IMR-90 (cell line): ENCODE data around the gene DYRK1A. TPM values are rescaled to one million over a fixed set of nuclear protein-coding genes. Genes with fewer than 3 reads are reported as not detected.

Source experiments
- ATAC-seq: fragments of 200-7000 bp; cut with Tn5 transposase; 2 replicates; pipeline ENCODE4 v1.9.1; 2020; ENCODE audit warnings: low read depth, mild to moderate bottlenecking, moderate library complexity
- BruUV-seq: library from RNA; stranded (reverse); fragments of 400-500 nt; replicated peaks from 2 replicates; lab custom pipeline; 2021; lab: Mats Ljungman, UMichigan
- CTCF ChIA-PET: fragments of 300-600 bp; formaldehyde crosslinking; extraction: SDS; loops from one replicate; lab custom pipeline; 2021; ENCODE audit warnings: antibody characterized with exemption; lab: Yijun Ruan, JAX
- POLR2A ChIA-PET: fragments of 300-600 bp; sonication (Branson Sonifier 250); formaldehyde crosslinking; loops from one replicate; lab custom pipeline; 2022; ENCODE audit warnings: antibody characterized with exemption; ENCODE audit not compliant: unreplicated experiment; lab: Charles Lee
- DNase-seq: peaks from one replicate; pipeline ENCODE4 v3.0.0; 2013
- H2AFZ ChIP-seq: replicated peaks from 2 replicates; pipeline ENCODE3; 2013; ENCODE audit warnings: low read length, mild to moderate bottlenecking; ENCODE audit not compliant: poor library complexity
- H2AK5ac ChIP-seq: 2 replicates; pipeline ENCODE4 v1.6.1; 2013; ENCODE audit warnings: low read depth, low read length, inconsistent platforms
- H2AK9ac ChIP-seq: replicated peaks from 2 replicates; pipeline ENCODE3; 2013; ENCODE audit warnings: mild to moderate bottlenecking, low read depth, low read length, moderate library complexity; ENCODE audit not compliant: poor library complexity
- H2BK120ac ChIP-seq: 2 replicates; pipeline ENCODE4 v1.6.1; 2013; ENCODE audit warnings: low read depth, low read length, inconsistent platforms
- H2BK15ac ChIP-seq: 3 replicates; pipeline ENCODE4 v1.6.1; 2013; ENCODE audit warnings: low read depth, low read length, inconsistent platforms
- H2BK20ac ChIP-seq: 2 replicates; pipeline ENCODE4 v1.6.1; 2013; ENCODE audit warnings: low read depth, mild to moderate bottlenecking, inconsistent platforms, low read length, moderate library complexity
- H2BK5ac ChIP-seq: 2 replicates; pipeline ENCODE4 v1.6.1; 2013; ENCODE audit warnings: mild to moderate bottlenecking, low read depth, low read length, inconsistent platforms; ENCODE audit not compliant: poor library complexity, severe bottlenecking
- H3K14ac ChIP-seq: replicated peaks from 2 replicates; pipeline ENCODE4 v1.6.1; 2013; ENCODE audit warnings: low read depth, low read length, inconsistent platforms
- H3K18ac ChIP-seq: 2 replicates; pipeline ENCODE4 v1.6.1; 2013; ENCODE audit warnings: low read depth, low read length, control low read depth
- H3K23ac ChIP-seq: 2 replicates; pipeline ENCODE4 v1.6.1; 2013; ENCODE audit warnings: low read depth, low read length, inconsistent platforms
- H3K27ac ChIP-seq: 2 replicates; pipeline ENCODE4 v1.5.1; 2013; ENCODE audit warnings: mild to moderate bottlenecking, control low read depth, low read length; ENCODE audit not compliant: insufficient read depth
- H3K27me3 ChIP-seq: 2 replicates; pipeline ENCODE4 v1.6.1; 2013; ENCODE audit warnings: low read length; ENCODE audit not compliant: control insufficient read depth, insufficient read depth
- H3K36me3 ChIP-seq: 2 replicates; pipeline ENCODE4 v1.6.1; 2013; ENCODE audit warnings: low read length, mixed read lengths; ENCODE audit not compliant: control insufficient read depth, insufficient read depth
- H3K4ac ChIP-seq: 2 replicates; pipeline ENCODE4 v1.6.1; 2013; ENCODE audit warnings: low read depth, low read length, inconsistent platforms
- H3K4me1 ChIP-seq: 2 replicates; pipeline ENCODE4 v1.6.1; 2013; ENCODE audit warnings: low read length, mixed read lengths; ENCODE audit not compliant: control insufficient read depth, insufficient read depth
- H3K4me2 ChIP-seq: 2 replicates; pipeline ENCODE4 v1.6.1; 2013; ENCODE audit warnings: low read depth, mild to moderate bottlenecking, control low read depth, low read length, moderate library complexity
- H3K4me3 ChIP-seq: 2 replicates; pipeline ENCODE4 v1.5.1; 2013; ENCODE audit warnings: low read depth, mild to moderate bottlenecking, control low read depth, low read length, moderate library complexity; ENCODE audit not compliant: insufficient read depth
- H3K56ac ChIP-seq: 2 replicates; pipeline ENCODE4 v1.6.1; 2013; ENCODE audit warnings: low read length, inconsistent platforms; ENCODE audit not compliant: insufficient read depth; ENCODE audit errors: extremely low read depth
- H3K79me1 ChIP-seq, 2 experiments: 2 replicates each; pipeline ENCODE4 v1.6.1; 2013; ENCODE audit warnings: low read length in 2 of 2, inconsistent platforms in 1 of 2, low read depth in 1 of 2
- H3K9ac ChIP-seq: 2 replicates; pipeline ENCODE4 v1.6.1; 2013; ENCODE audit warnings: low read depth, low read length, control low read depth
- H3K9me1 ChIP-seq: 2 replicates; pipeline ENCODE4 v1.6.1; 2013; ENCODE audit warnings: low read length, inconsistent platforms; ENCODE audit not compliant: insufficient read depth
- H3K9me3 ChIP-seq: 2 replicates; pipeline ENCODE4 v1.6.1; 2013; ENCODE audit warnings: low read length; ENCODE audit not compliant: control insufficient read depth, insufficient read depth
- H4K20me1 ChIP-seq: 2 replicates; pipeline ENCODE4 v1.6.1; 2013; ENCODE audit warnings: low read length, inconsistent platforms; ENCODE audit not compliant: insufficient read depth
- H4K5ac ChIP-seq: 2 replicates; pipeline ENCODE4 v1.6.1; 2013; ENCODE audit warnings: mild to moderate bottlenecking, low read depth, low read length, control low read depth
- H4K8ac ChIP-seq, 2 experiments: 2 replicates each; pipeline ENCODE4 v1.6.1; 2013; ENCODE audit warnings: low read depth in 2 of 2, low read length in 2 of 2, control low read depth in 1 of 2, inconsistent platforms in 1 of 2
- H4K91ac ChIP-seq: 2 replicates; pipeline ENCODE4 v1.6.1; 2013; ENCODE audit warnings: low read depth, low read length, inconsistent platforms; ENCODE audit not compliant: insufficient read depth
- MAFK ChIP-seq: IDR thresholded peaks from 2 replicates; pipeline ENCODE4 v1.6.1; 2012; ENCODE audit warnings: low read depth, low read length, improper control_type of control experiment
- RAD21 ChIP-seq: IDR thresholded peaks from 2 replicates; pipeline ENCODE4 v1.6.1; 2012; ENCODE audit warnings: low read length, improper control_type of control experiment
- WGBS, 2 experiments: methylation state at CpG; one replicate each; pipeline versions ENCODE4 v1.1.5 to v1.1.7; 2013; ENCODE audit warnings: missing lambda C conversion rate in 2 of 2; ENCODE audit not compliant: insufficient read length in 1 of 2; ENCODE audit errors: extremely low coverage in 2 of 2; 5-methylcytosine and 5-hydroxymethylcytosine counted together
- dilution Hi-C: fragments of 300-500 bp; cut with HindIII; formaldehyde crosslinking; loops from one replicate; pipeline ENCODE4 v1.14.3; 2018; ENCODE audit warnings: low sequenced_read_pairs; ENCODE audit not compliant: unreplicated experiment
- in situ Hi-C: fragments of 300-500 bp; cut with MboI; formaldehyde crosslinking; loops from 3 replicates; pipeline ENCODE4 v1.14.3; 2019; ENCODE audit warnings: low sequenced_read_pairs, inconsistent platforms, mixed read lengths
- intact Hi-C: fragments of 100-400 bp; cut with micrococcal nuclease; formaldehyde crosslinking; loops from 2 replicates; pipeline ENCODE4 v1.10.0; 2022
- polyA plus RNA-seq, 3 experiments: library from polyadenylated mRNA; depleted of rRNA; stranded (reverse); fragments of >200 nt; gene quantifications; 2 replicates each; pipeline ENCODE4 v1.2.3, GENCODE V29; 2012; ENCODE audit warnings: low replicate concordance in 1 of 3
- total RNA-seq: library from RNA; depleted of rRNA; stranded (reverse); fragments of >200 nt; gene quantifications from 2 replicates; pipeline ENCODE4 v1.2.3, GENCODE V29; 2012

DYRK1A gene
- total and polyA plus RNA-seq, 2 of the 4 experiments (the other 2 are of a cell fraction): 18.6 to 50.5 TPM

GRCh38 chr21:37386151-37386550 lies 19.6 kb downstream of the DYRK1A start:
- Histone ChIP-seq H2BK120ac (no peak overlapping the region), H3K79me1 (peaks cover 15 to 74% of the 10 kb centered on the region in 2 experiments), H2AFZ (no peak overlapping the region), H3K18ac (no peak overlapping the region), H3K9me3 (peaks cover 4% of the 10 kb centered on the region; the same call in 1 of the 2 replicates), H4K8ac (no peak overlapping the region), H3K27me3 (no peaks in the 10 kb centered on the region), H2BK20ac (no peak overlapping the region), H3K4me1 (peaks cover 10% of the 10 kb centered on the region), H3K9ac (no peak overlapping the region), H3K4me2 (no peak overlapping the region), H2BK5ac (no peak overlapping the region), H3K4me3 (no peak overlapping the region), H3K56ac (no peak overlapping the region), H2AK9ac (no peak overlapping the region), H3K9me1 (peaks cover 23% of the 10 kb centered on the region), H3K14ac (no peak overlapping the region), H2BK15ac (no peak overlapping the region), H3K23ac (no peak overlapping the region), H4K20me1 (peaks cover 95% of the 10 kb centered on the region), H4K5ac (no peak overlapping the region), H3K4ac (no peak overlapping the region), H3K36me3 (no peaks in the 10 kb centered on the region; the same call in 1 of the 2 replicates), H2AK5ac (no peak overlapping the region), H4K91ac (no peak overlapping the region), H3K27ac (no peak overlapping the region)
- intact Hi-C loops: no loop called here
- 93% methylated on average over 5 of the region's 8 CpGs; no CpG with 5 or more reads in 1 of the 2 experiments for whole genome bisulfite sequencing, 2 experiments
- no peak for TF ChIP-seq MAFK
- no peak for TF ChIP-seq RAD21
- dilution Hi-C loops: no loop called here
- no peak for DNase-seq
- CTCF ChIA-PET: no interaction called here
- BruUV-seq: no TSS peak
- in situ Hi-C loops: no loop called here
- POLR2A ChIA-PET: no interaction called here
- no peak for ATAC-seq
